ENCODE results near the gene PACSIN1. TPM values are rescaled to one million over a fixed set of nuclear protein-coding genes. Genes with fewer than 3 reads are reported as not detected.

The PACSIN1 gene
- total RNA-seq, 6 experiments from 2014 or later: 0.05 to 0.37 (median 0.22) TPM; not detected in 1

GRCh38 chr6:34580707-34581560 lies 115.1 kb downstream of the PACSIN1 start:
- peak in 1 of 3 donors; percentile 35 for DNase-seq
- TF ChIP-seq POLR2A (IDR thresholded peaks at IDR 0.05) (no peak), CTCF (IDR thresholded peaks at IDR 0.05) (no peak)
- Histone ChIP-seq H3K4me1 (no peaks in the 10 kb centered on the region), H3K36me3 (no peaks in the 10 kb centered on the region), H3K27me3 (no peaks in the 10 kb centered on the region), H3K27ac (no peak overlapping the region), H3K9me3 (no peaks in the 10 kb centered on the region), H3K4me3 (no peak overlapping the region)
- 97% methylated on average over 3 of the region's 6 CpGs for WGBS (ENCODE audit: insufficient coverage, low coverage, low lambda C conversion rate, missing lambda C conversion rate)
- peak in 1 of 4 donors; percentile 7 for ATAC-seq
- intact Hi-C loops (cut with DNase I): no loop called here

DNA sequence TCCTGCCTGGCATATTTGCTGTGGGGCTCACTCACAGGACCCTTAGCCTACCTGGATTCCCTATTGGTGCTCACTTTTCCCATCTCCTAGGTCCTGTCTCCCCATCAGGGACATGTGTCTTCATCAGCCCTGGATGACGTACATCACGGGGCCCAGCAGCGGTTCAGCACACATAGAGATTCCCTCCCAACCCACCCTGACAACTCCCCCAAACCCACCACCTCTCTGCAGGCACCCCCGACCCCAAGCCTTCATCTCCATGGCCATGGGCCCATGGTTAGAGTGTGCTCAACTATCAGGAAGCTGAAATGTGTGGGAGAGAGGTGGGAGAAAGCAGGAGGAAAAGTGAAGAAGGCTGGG lies 115.7 kb downstream of the PACSIN1 start:
- H3K9me3 ChIP-seq: no peaks in the 10 kb centered on the region
- peak in 1 of 3 donors; percentile 19 for DNase-seq
- H3K36me3 ChIP-seq: no peaks in the 10 kb centered on the region
- intact Hi-C loops (cut with DNase I): no loop called here
- TF ChIP-seq CTCF (IDR thresholded peaks at IDR 0.05) (no peak), POLR2A (IDR thresholded peaks at IDR 0.05) (no peak)
- no peaks in the 10 kb centered on the region for H3K4me1 ChIP-seq
- WGBS (ENCODE audit: insufficient coverage, low coverage, low lambda C conversion rate, missing lambda C conversion rate): 100% methylated on average over 1 of the region's 4 CpGs
- ATAC-seq: no peak
- no peak overlapping the region for H3K27ac ChIP-seq
- H3K4me3 ChIP-seq: no peak overlapping the region
- H3K27me3 ChIP-seq: no peaks in the 10 kb centered on the region

DNA sequence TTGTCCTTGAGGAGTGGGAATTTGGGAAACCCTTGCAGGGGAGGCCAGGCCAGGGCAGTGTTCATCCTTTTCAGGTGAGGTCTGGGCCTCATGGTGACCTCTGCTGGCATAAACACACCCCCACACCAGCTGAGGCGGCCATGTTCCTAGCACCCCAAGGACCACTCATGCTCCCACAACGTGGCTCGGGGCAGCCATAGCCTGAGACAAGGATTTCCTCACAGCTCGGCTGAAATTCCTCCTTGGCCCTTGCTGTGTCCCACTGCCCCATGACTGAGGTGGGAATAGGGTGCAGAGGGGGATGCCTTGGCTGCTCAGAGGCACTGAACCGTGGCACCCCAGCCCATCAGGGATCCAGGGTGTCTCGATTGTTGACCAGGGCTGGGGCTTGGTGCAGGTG lies 117.6 kb downstream of the PACSIN1 start:
- H3K4me1 ChIP-seq: no peaks in the 10 kb centered on the region
- intact Hi-C loops (cut with DNase I): no loop called here
- DNase-seq: no peak
- WGBS (ENCODE audit: insufficient coverage, low coverage, low lambda C conversion rate, missing lambda C conversion rate): no CpG with 5 or more reads among the region's 6 CpGs
- ATAC-seq: peak in 1 of 4 donors; percentile 6
- H3K27me3 ChIP-seq: no peaks in the 10 kb centered on the region
- H3K9me3 ChIP-seq: no peaks in the 10 kb centered on the region
- no peak overlapping the region for H3K27ac ChIP-seq
- TF ChIP-seq POLR2A (IDR thresholded peaks at IDR 0.05): no peak
- peak in 1 of 4 donors; percentile 25 for TF ChIP-seq CTCF (IDR thresholded peaks at IDR 0.05)
- H3K4me3 ChIP-seq: no peak overlapping the region
- H3K36me3 ChIP-seq: peaks cover 0 to 12% (median 2%) of the 10 kb centered on the region in 4 donors

- no peaks in the 10 kb centered on the region for H3K9me3 ChIP-seq
- no peak overlapping the region for H3K4me3 ChIP-seq
- no peak for TF ChIP-seq CTCF (IDR thresholded peaks at IDR 0.05)
- no peak for TF ChIP-seq POLR2A (IDR thresholded peaks at IDR 0.05)
- H3K4me1 ChIP-seq: no peaks in the 10 kb centered on the region
- 43% methylated on average over 1 of the region's 5 CpGs for WGBS (ENCODE audit: insufficient coverage, low coverage, low lambda C conversion rate, missing lambda C conversion rate)
- no peaks in the 10 kb centered on the region for H3K27me3 ChIP-seq
- peaks cover 0 to 16% (median 4%) of the 10 kb centered on the region in 4 donors for H3K36me3 ChIP-seq
- intact Hi-C loops (cut with DNase I): no loop called here
- H3K27ac ChIP-seq: no peak overlapping the region
- peak in 1 of 3 donors; percentile 28 for DNase-seq
- ATAC-seq: no peak
Measured at GRCh38 chr6:34583861-34584604, 118.2 kb downstream of the PACSIN1 start.
